Measurements from ENCODE around the gene SCN4A.
"Not testable (repeated sequence)": the region's sequence is repeated elsewhere in the genome, so short reads cannot be mapped to it uniquely, and the experiment has no call there.

SCN4A gene

GRCh38 chr17:63934183-63935112 is 38.3 kb downstream of the SCN4A start:
- no peak for DNase-seq (ENCODE audit: low spot score)

DNA sequence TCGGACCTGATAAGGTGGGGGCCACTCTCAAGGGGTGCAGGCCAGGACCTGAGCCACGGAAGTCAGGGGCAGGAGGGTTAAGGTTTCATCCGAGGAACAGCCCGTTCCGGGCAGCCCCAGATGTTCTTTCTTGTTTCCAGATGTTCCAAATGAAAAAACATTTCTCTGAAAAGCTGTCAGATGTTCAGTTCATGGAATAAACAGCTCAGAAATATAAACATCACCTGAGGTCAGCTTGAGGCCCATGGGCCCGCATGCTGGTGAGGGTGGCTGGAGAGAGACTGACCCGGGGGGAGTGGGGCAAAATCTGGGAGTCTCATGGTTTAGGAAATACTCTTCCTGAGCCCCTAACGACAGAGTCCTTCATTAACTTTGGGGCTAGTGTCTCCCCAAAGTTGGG is 39.1 kb downstream of the SCN4A start:
- DNase-seq (ENCODE audit: low spot score): no peak

- no peak for DNase-seq (ENCODE audit: low spot score)
These were observed 40.0 kb downstream of the SCN4A start for GRCh38 chr17:63932721-63933120.

DNA sequence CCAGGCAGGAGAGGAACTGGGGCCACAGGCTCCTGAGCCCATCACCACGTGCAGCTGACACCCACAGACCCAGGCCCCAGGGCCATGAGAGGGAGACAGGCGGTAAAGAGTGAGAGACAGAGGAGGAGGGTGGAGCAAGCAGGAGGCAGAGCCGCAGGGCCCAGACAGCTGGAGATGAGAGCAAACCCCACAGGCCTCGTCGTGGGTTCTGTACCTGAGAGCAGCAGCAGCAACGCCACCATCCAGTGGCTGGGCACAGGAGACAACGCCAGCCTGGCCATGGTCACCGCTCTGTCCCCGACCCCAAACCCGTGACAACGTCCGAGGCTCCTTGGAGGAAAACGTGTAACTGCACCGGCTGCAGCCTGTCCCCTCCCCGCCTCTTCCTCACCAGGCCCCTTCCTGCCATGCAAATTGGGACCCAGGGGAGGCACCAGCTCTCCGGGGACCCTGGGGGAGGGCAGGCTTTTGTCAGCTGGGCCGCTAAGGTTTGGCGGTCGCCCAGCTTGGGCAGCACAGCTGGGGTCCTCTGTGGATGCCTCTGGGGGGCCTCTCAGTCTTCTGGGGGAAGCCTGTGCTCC is 40.6 kb downstream of the SCN4A start, which contains the start of gene CD79B:
CD79B (minus strand) TSS at position 351 of the 581 bp plus-strand sequence; CDS start at position 281, 70 bp downstream.
- no peak for DNase-seq (ENCODE audit: low spot score)

DNA sequence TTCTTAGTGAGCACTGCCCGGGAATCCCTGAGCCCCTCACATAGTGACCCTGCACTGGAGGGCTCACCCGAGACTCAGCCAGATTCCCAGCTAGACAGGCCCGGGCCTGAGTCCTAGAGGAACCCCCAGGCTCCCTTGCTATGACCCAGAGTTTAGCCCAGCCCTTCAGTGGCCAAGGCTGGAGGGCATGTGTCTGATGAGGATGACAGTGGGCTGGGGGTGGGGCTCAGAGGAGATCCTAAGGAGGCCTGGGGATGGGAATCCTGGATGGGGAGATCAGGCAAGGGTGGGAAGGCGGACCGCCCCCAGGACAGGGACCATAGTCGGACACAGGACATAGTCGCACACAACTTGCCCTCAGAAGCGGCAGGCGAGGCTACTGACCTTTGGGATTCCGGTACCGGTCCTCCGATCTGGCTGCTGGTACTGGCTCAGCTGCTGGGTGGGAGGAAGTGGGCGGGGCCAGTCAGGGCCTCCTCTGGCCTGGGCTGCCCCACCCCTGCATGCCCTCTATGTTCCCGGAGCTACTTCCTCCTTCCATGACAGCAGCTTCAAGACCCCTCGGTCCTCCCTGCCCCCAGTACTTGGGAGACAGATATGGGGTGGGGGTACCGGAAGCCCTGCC is 41.7 kb downstream of the SCN4A start:
- no peak for DNase-seq (ENCODE audit: low spot score)

- no peak for DNase-seq (ENCODE audit: low spot score)
These were observed 42.6 kb downstream of the SCN4A start for GRCh38 chr17:63929860-63930766.

- no peak for DNase-seq (ENCODE audit: low spot score)
These were observed 43.6 kb downstream of the SCN4A start for GRCh38 chr17:63928966-63929695.

- no peak for DNase-seq (ENCODE audit: low spot score)
These were observed 44.5 kb downstream of the SCN4A start for GRCh38 chr17:63928172-63928666.

GRCh38 chr17:63927464-63928171 is 45.1 kb downstream of the SCN4A start:
- DNase-seq (ENCODE audit: low spot score): no peak

GRCh38 chr17:63926164-63926563 is 46.6 kb downstream of the SCN4A start:
- DNase-seq (ENCODE audit: low spot score): no peak

DNA sequence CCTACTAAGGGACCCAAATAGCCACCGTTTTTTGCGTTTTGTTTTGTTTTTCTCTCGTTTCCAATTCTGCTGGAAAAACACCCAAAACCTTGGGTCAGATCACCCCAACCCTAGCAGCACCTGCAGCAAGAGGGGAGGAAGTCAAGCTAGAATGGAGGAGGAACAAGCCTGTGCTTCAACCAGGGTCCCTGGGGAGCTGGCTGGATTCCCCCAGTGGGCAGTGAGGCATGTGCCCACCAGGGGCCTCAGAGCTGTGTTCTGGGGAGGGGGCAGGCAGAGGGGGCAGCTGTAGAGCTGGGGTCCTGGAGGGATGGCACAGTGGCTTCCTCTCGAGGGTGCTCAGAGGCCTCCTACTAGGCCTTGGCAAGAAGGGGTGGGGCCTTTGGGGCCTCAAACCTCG is 47.1 kb downstream of the SCN4A start:
- no peak for DNase-seq (ENCODE audit: low spot score)

- not testable (repeated sequence) for DNase-seq (ENCODE audit: low spot score)
These were observed 50.3 kb downstream of the SCN4A start for GRCh38 chr17:63922402-63922801.

DNA sequence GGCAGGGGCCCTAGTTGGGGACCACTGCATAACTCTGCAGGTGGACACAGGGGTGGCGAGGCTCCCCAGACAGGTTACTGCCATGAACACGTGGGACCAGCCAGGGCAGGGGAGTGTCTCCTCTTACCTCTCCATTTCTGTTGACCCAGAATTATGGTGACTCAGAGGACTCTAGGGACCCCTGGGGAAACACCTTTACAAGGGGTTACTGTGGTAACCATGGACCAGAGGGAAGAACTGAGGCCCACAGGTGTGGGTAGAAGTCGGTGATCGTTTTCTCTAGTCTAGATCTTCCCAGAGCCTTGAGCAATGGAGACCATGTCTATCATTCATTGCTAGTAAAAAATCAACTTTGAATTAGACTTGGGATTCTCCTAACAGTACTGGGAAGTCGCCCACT is 51.9 kb downstream of the SCN4A start:
- not testable (repeated sequence) for DNase-seq (ENCODE audit: low spot score)

- peak; percentile 21 for DNase-seq (ENCODE audit: low spot score)
These were observed 52.7 kb downstream of the SCN4A start for GRCh38 chr17:63920050-63920449.

- peak; percentile 69 for DNase-seq (ENCODE audit: low spot score)
These were observed 53.4 kb downstream of the SCN4A start for GRCh38 chr17:63919311-63919723.

- not testable (repeated sequence) for DNase-seq (ENCODE audit: low spot score)
These were observed 53.9 kb downstream of the SCN4A start, which contains the start of gene GH1 for GRCh38 chr17:63918789-63919305. TSS of gene GH1 (minus strand) at chr17:63918839. CDS start at chr17:63918776, 63 bp downstream.

DNA sequence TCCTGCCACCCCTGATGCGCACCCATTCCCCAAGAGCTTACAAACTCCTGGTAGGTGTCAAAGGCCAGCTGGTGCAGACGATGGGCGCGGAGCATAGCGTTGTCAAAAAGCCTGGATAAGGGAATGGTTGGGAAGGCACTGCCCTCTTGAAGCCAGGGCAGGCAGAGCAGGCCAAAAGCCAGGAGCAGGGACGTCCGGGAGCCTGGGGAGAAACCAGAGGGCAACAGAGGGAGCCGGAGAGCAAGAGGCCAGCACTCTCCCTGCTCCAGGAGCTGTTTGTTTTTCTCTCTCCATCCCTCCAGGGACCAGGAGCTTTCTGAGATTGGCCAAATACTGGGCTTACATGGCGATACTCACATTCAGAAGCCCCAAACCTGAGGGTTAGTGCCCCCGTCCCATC is 54.4 kb downstream of the SCN4A start:
- DNase-seq (ENCODE audit: low spot score): no peak

- no peak for DNase-seq (ENCODE audit: low spot score)
These were observed 55.1 kb downstream of the SCN4A start for GRCh38 chr17:63917646-63918045.

DNA sequence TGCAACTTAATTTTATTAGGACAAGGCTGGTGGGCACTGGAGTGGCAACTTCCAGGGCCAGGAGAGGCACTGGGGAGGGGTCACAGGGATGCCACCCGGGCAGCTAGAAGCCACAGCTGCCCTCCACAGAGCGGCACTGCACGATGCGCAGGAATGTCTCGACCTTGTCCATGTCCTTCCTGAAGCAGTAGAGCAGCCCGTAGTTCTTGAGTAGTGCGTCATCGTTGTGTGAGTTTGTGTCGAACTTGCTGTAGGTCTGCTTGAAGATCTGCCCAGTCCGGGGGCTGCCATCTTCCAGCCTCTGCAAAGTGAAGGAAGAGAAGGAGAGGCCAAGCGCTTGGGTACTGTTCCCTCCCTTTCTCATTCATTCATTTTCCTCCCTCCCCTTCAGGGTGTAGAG is 55.5 kb downstream of the SCN4A start:
- not testable (repeated sequence) for DNase-seq (ENCODE audit: low spot score)
